H1 (cell line): ENCODE data around the gene TWNK. TPM values are rescaled to one million over a fixed set of nuclear protein-coding genes. Genes with fewer than 3 reads are reported as not detected.
A peak's percentile ranks its signal among the peaks of the same experiment; 100 is the strongest.

Experiments
- ASH2L ChIP-seq: fragments of 200-600, 300-600 bp; sonication (generic); IDR thresholded peaks from one replicate; pipeline ENCODE4 v1.7.1; 2017; ENCODE audit warnings: low read length
- CHD2 ChIP-seq: IDR thresholded peaks from 2 replicates; pipeline ENCODE4 v1.6.1; 2012; ENCODE audit warnings: low read length, improper control_type of control experiment
- CTBP2 ChIP-seq: IDR thresholded peaks from 2 replicates; pipeline ENCODE4 v1.7.0; 2011; ENCODE audit warnings: borderline replicate concordance, mild to moderate bottlenecking, moderate library complexity, mixed read lengths, low read length; ENCODE audit not compliant: insufficient read depth, insufficient read length
- EP300 ChIP-seq, 2 experiments: IDR thresholded peaks; 1 replicate in 1 of 2; 2 replicates in 1 of 2; pipeline ENCODE4 v1.6.1; 2011 to 2012; ENCODE audit warnings: low read depth in 2 of 2, low read length in 2 of 2, mild to moderate bottlenecking in 2 of 2, borderline replicate concordance in 1 of 2, inconsistent platforms in 1 of 2, moderate library complexity in 1 of 2
- GABPA ChIP-seq: IDR thresholded peaks from 2 replicates; pipeline ENCODE4 v1.6.1; 2011; ENCODE audit warnings: mild to moderate bottlenecking, low read length, moderate library complexity, borderline replicate concordance; ENCODE audit not compliant: insufficient read depth
- HDAC6 ChIP-seq: IDR thresholded peaks from one replicate; pipeline ENCODE4 v1.7.1; 2012; ENCODE audit warnings: low read depth, mild to moderate bottlenecking, inconsistent platforms, low read length, moderate library complexity
- JUND ChIP-seq: IDR thresholded peaks from 2 replicates; pipeline ENCODE4 v1.6.1; 2011; ENCODE audit warnings: mild to moderate bottlenecking, improper control_type of control experiment, low read length
- KDM1A ChIP-seq: fragments of 200-600, 300-600 bp; sonication (generic); IDR thresholded peaks from 2 replicates; pipeline ENCODE4 v1.7.1; 2016; ENCODE audit warnings: mild to moderate bottlenecking, low read length, borderline replicate concordance
- KDM4A ChIP-seq: IDR thresholded peaks from one replicate; pipeline ENCODE4 v1.7.1; 2012; ENCODE audit warnings: low read depth, mild to moderate bottlenecking, moderate library complexity, low read length, inconsistent platforms; ENCODE audit not compliant: severe bottlenecking
- RXRA ChIP-seq: IDR thresholded peaks from 2 replicates; pipeline ENCODE4 v1.6.1; 2011; ENCODE audit warnings: low read depth, mild to moderate bottlenecking, low read length, moderate library complexity; ENCODE audit not compliant: insufficient read depth
- SIN3A ChIP-seq, 2 experiments: IDR thresholded peaks in 1 of 2; conservative IDR thresholded peaks in 1 of 2; 2 replicates each; pipeline ENCODE4 v1.6.1; 2011 to 2012; ENCODE audit warnings: low read length in 2 of 2, improper control_type of control experiment in 1 of 2, low read depth in 1 of 2, mild to moderate bottlenecking in 1 of 2
- SIRT6 ChIP-seq: IDR thresholded peaks from one replicate; pipeline ENCODE4 v1.7.1; 2012; ENCODE audit warnings: low read length, inconsistent platforms
- SUZ12 ChIP-seq: fragments of 200-600 bp; sonication (generic); IDR thresholded peaks from 2 replicates; pipeline ENCODE4 v1.6.1; 2012; ENCODE audit warnings: mild to moderate bottlenecking, inconsistent platforms, low read length, moderate library complexity, mixed read lengths
- polyA plus RNA-seq, 7 experiments: library from polyadenylated mRNA; depleted of rRNA in 3 of 7; stranded (reverse) in 5 of 7; unstranded in 2 of 7; fragments of >200 nt in 5 of 7; fragments of 200-250 nt in 2 of 7; gene quantifications; 1 replicate in 5 of 7; 2 replicates in 1 of 7; 4 replicates in 1 of 7; pipeline versions ENCODE4 v1.2.1 to v1.2.3, GENCODE V29; 2011 to 2013; ENCODE audit warnings: missing spikeins in 2 of 7, mixed read lengths in 2 of 7
- total RNA-seq: library from RNA; stranded (reverse); fragmentation: NEBNext Ultra II Directional; extraction: Animal tissue kit (Norgen Biotek cat#: 25700); gene quantifications from 2 replicates; pipeline ENCODE4 v1.2.1, GENCODE V29; 2021
- TF ChIP-seq, protein P1 (sequence below), 3 experiments: IDR thresholded peaks; 1 replicate in 2 of 3; 2 replicates in 1 of 3; pipeline versions ENCODE4 v1.5.1 to v1.6.1; 2011; ENCODE audit warnings: low read length in 3 of 3, mild to moderate bottlenecking in 3 of 3, inconsistent platforms in 2 of 3, low read depth in 1 of 3, moderate library complexity in 1 of 3; ENCODE audit not compliant: insufficient read depth in 1 of 3; ENCODE audit errors: control extremely low read depth in 1 of 3
- TF ChIP-seq, protein P2 (sequence below): IDR thresholded peaks from 2 replicates; pipeline ENCODE4 v1.6.1; 2011; ENCODE audit warnings: low read length, improper control_type of control experiment
- TF ChIP-seq, protein P3 (sequence below): IDR thresholded peaks from 2 replicates; pipeline ENCODE4 v1.6.1; 2012; ENCODE audit warnings: inconsistent platforms

The TWNK gene
- total and polyA plus RNA-seq, 2 of the 8 experiments (the other 6 are each of a cell fraction or from before 2014, with no cell fraction given): 15.4 to 32.5 TPM

DNA sequence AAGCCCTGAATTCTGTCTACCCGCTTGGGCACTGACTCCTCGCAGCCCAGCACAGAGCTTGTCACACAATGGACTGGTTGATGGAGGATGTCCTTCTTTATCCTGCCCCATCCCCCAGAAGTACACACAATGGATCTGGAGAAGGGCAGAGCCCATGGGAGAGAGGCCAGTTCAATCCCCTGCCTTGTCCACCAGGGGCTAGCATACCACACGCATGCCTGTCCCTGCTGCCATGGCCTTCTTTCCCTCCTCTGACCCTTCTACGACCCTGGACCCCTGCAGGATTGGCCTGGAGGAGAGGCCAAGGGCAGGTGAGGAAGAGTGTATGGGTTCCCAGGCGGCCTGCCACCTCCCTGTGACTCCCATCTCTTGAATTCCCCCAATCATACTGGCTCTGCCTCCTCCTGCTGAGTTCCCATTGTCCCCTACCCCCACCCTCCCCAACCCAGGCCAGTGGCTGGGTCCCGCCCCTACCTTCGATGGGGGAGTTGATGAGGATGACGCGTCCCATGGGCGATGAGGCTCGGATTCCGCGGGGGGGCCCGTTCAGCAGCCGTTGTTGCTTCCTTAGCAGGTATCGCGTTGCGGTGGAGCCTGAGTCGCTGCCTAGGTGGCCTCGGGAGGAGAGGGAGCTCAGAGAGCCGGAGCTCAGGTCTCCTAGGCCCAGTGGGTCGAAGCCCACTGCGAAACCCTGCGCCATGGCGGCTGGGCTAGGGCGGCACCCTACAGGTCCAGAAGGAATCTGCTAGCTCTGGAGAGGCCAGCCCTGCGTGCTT, 42.4 kb downstream of the TWNK start (continued):
- TF ChIP-seq, protein P1, sequence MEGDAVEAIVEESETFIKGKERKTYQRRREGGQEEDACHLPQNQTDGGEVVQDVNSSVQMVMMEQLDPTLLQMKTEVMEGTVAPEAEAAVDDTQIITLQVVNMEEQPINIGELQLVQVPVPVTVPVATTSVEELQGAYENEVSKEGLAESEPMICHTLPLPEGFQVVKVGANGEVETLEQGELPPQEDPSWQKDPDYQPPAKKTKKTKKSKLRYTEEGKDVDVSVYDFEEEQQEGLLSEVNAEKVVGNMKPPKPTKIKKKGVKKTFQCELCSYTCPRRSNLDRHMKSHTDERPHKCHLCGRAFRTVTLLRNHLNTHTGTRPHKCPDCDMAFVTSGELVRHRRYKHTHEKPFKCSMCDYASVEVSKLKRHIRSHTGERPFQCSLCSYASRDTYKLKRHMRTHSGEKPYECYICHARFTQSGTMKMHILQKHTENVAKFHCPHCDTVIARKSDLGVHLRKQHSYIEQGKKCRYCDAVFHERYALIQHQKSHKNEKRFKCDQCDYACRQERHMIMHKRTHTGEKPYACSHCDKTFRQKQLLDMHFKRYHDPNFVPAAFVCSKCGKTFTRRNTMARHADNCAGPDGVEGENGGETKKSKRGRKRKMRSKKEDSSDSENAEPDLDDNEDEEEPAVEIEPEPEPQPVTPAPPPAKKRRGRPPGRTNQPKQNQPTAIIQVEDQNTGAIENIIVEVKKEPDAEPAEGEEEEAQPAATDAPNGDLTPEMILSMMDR (IDR thresholded peaks at IDR 0.05; ENCODE audit: control extremely low read depth in 1 of 3, insufficient read depth in 1 of 3, low read depth in 1 of 3, low read length in 3 of 3): peak; percentile 13 to 64 (median 60); a peak in 2 of 4 replicates
- TF ChIP-seq SIRT6 (no peak), HDAC6 (no peak), JUND (no peak), CHD2 (no peak), EP300 (IDR thresholded peaks at IDR 0.05; ENCODE audit: borderline replicate concordance in 1 of 2, low read depth in 2 of 2, low read length in 2 of 2) (no peak), SIN3A (conservative IDR thresholded peaks at IDR 0.05 in 1 of 2, IDR thresholded peaks at IDR 0.05 in 1 of 2; ENCODE audit: low read depth in 1 of 2, low read length in 2 of 2) (no peak), ASH2L (no peak), SUZ12 (no peak), RXRA (peak; percentile 93; the same call in 1 of the 2 replicates), CTBP2 (no peak), GABPA (no peak), KDM4A (no peak), KDM1A (no peak)
- TF ChIP-seq, protein P2, sequence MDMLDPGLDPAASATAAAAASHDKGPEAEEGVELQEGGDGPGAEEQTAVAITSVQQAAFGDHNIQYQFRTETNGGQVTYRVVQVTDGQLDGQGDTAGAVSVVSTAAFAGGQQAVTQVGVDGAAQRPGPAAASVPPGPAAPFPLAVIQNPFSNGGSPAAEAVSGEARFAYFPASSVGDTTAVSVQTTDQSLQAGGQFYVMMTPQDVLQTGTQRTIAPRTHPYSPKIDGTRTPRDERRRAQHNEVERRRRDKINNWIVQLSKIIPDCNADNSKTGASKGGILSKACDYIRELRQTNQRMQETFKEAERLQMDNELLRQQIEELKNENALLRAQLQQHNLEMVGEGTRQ: no peak
- TF ChIP-seq, protein P3, sequence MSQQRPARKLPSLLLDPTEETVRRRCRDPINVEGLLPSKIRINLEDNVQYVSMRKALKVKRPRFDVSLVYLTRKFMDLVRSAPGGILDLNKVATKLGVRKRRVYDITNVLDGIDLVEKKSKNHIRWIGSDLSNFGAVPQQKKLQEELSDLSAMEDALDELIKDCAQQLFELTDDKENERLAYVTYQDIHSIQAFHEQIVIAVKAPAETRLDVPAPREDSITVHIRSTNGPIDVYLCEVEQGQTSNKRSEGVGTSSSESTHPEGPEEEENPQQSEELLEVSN: 0 out of 2 replicates have a peak, but pooled peaks have one; percentile 20
- TF ChIP-seq, all 59 proteins: peak for 5
